ENCODE measurements around the gene ZNF526. TPM values are rescaled to one million over a fixed set of nuclear protein-coding genes. Genes with fewer than 3 reads are reported as not detected.

ZNF526 gene
- total and polyA plus RNA-seq, 2 experiments from 2014 or later = 4.9 to 8.6 TPM

DNA sequence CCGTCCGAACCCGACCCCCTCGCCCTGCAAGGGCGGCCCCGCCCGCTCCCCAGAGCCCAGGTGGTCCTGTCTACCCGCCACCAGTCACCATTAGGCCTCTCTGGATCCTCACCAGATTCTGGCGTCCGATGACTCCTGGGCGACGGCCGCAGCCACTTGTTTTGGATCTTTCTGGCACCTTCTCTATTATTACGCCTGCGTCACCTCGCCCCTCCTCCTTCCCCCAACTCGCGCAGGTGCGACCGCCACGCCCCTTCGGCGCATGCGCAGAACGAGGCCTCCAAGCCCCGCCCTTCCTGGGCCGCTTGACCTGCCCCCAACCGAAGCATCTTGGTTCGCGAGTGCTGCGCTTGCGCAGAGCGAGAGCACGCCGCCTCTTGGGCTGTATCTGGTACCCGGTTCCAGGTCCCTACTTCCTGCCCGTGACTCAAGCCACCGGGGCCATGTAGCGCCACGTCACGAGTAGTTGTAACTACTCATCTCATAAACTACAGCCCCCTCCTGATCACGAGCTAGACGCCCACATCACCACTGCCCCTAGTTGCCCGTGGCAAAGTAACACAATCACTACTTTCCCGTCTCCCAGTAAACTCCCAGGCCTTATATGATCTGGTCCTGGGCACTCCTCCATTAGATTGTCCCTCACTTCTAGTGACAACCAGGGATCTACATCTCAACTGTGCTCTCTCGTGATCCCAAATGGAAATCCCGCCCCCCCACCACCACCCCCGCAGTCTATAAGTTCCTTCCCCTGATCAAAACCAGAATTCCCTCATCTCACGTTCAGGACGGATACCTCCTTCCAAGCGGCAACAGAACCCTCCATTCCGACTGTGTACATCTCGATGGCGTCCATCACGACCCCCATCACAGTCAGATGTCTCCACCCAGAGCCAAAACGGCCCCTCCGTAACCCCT lies 2.3 kb upstream of the ZNF526 start, which contains the start of gene DEDD2:
Gene DEDD2, minus strand, starts transcription at position 158 of the 918 bp plus-strand sequence. CDS start 670 bp downstream, outside the sequence.
- Histone ChIP-seq H3K36me3 (replicated peaks; ENCODE audit: insufficient read depth, low read depth) (no peaks in the 10 kb centered on the region), H3K4me2 (peak within 1 kb of the TSS; percentile 93), H3K4me3 (peak within 1 kb of the TSS; percentile 56), H3K79me2 (peaks cover 83% of the 10 kb centered on the region), H3K9me2 (replicated peaks; ENCODE audit: insufficient read depth) (no peaks in the 10 kb centered on the region), H2AFZ (peak within 1 kb of the TSS; percentile 3), H3K4me1 (ENCODE audit: insufficient read depth) (peaks cover 24% of the 10 kb centered on the region), H3K9me3 (ENCODE audit: low read depth) (no peaks in the 10 kb centered on the region), H4K20me1 (ENCODE audit: insufficient read depth, poor library complexity, severe bottlenecking) (peaks cover 40% of the 10 kb centered on the region), H3K27ac (peak within 1 kb of the TSS; percentile 93), H3K27me3 (no peaks in the 10 kb centered on the region)
- 20% methylated on average over 57 of the region's 57 CpGs for WGBS (ENCODE audit: low lambda C conversion rate, missing lambda C conversion rate)
- peak; percentile 97 for DNase-seq (ENCODE audit: low spot score)
- TF ChIP-seq, protein P1, sequence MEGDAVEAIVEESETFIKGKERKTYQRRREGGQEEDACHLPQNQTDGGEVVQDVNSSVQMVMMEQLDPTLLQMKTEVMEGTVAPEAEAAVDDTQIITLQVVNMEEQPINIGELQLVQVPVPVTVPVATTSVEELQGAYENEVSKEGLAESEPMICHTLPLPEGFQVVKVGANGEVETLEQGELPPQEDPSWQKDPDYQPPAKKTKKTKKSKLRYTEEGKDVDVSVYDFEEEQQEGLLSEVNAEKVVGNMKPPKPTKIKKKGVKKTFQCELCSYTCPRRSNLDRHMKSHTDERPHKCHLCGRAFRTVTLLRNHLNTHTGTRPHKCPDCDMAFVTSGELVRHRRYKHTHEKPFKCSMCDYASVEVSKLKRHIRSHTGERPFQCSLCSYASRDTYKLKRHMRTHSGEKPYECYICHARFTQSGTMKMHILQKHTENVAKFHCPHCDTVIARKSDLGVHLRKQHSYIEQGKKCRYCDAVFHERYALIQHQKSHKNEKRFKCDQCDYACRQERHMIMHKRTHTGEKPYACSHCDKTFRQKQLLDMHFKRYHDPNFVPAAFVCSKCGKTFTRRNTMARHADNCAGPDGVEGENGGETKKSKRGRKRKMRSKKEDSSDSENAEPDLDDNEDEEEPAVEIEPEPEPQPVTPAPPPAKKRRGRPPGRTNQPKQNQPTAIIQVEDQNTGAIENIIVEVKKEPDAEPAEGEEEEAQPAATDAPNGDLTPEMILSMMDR (IDR thresholded peaks at IDR 0.05; ENCODE audit: poor library complexity) = no peak
- TF ChIP-seq EZH2 (IDR thresholded peaks at IDR 0.05; ENCODE audit: borderline replicate concordance) (no peak), EZH2phosphoT487 (IDR thresholded peaks at IDR 0.05; ENCODE audit: low read depth, severe bottlenecking, unreplicated experiment) (no peak)

DNA sequence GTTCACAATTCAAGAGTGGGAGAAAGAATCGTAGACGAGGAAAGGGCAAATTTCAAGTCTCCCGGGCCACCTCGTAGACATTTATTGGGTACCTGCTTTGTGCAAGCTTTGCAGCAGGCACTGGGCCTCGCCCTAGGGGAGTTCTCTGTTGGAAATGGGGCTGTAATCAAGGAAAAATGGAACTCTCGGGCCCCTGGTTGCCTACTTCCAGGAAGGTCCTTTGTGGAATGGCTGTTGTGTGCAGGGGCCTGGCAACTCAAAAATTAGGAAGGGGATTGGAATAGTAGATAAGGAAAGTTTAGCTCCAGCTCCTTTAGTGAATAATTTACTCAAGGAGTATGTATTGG lies 612 bp downstream of the ZNF526 start:
- TF ChIP-seq EZH2 (IDR thresholded peaks at IDR 0.05; ENCODE audit: borderline replicate concordance) (no peak), EZH2phosphoT487 (IDR thresholded peaks at IDR 0.05; ENCODE audit: low read depth, severe bottlenecking, unreplicated experiment) (no peak)
- TF ChIP-seq, protein P1 (IDR thresholded peaks at IDR 0.05; ENCODE audit: poor library complexity) = no peak
- H4K20me1 ChIP-seq (ENCODE audit: insufficient read depth, poor library complexity, severe bottlenecking) = peaks cover 15% of the 10 kb centered on the region
- no peaks in the 10 kb centered on the region for H3K27me3 ChIP-seq
- 1% methylated on average over 6 of the region's 6 CpGs for WGBS (ENCODE audit: low lambda C conversion rate, missing lambda C conversion rate)
- H3K4me1 ChIP-seq (ENCODE audit: insufficient read depth) = peaks cover 24% of the 10 kb centered on the region
- peak overlapping the region; percentile 90 for H3K4me2 ChIP-seq
- peak overlapping the region; percentile 69 for H3K27ac ChIP-seq
- peak overlapping the region; percentile 27 for H2AFZ ChIP-seq
- no peaks in the 10 kb centered on the region for H3K9me3 ChIP-seq (ENCODE audit: low read depth)
- peak overlapping the region; percentile 43 for H3K4me3 ChIP-seq
- no peak for DNase-seq (ENCODE audit: low spot score)
- peaks cover 62% of the 10 kb centered on the region for H3K79me2 ChIP-seq
- H3K36me3 ChIP-seq (replicated peaks; ENCODE audit: insufficient read depth, low read depth) = no peaks in the 10 kb centered on the region
- H3K9me2 ChIP-seq (replicated peaks; ENCODE audit: insufficient read depth) = no peaks in the 10 kb centered on the region

DNA sequence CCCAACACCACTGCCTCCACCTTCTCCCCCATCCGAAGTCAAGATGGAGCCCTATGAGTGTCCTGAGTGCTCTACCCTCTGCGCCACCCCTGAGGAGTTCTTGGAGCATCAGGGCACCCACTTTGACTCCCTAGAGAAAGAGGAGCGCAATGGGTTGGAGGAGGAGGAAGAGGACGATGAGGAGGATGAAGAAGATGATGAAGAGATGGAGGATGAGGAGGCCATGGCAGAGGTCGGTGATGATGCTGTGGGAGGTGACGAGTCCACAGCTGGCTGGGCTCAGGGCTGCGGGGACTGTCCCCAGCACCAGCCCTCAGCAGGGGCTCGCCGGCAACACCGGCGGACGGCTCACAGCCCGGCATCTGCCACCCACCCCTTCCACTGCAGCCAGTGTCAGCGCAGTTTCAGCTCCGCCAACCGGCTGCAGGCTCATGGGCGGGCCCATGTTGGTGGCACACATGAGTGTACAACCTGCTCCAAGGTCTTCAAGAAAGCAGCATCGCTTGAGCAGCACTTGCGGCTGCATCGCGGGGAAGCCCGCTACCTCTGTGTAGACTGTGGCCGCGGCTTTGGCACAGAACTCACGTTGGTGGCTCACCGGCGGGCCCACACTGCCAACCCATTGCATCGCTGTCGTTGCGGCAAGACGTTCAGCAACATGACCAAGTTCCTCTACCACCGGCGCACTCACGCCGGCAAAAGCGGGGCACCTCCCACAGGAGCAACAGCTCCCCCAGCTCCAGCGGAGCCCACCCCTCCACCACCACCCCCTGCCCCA lies 5.0 kb downstream of the ZNF526 start:
- Histone ChIP-seq H3K4me2 (no peak overlapping the region), H3K36me3 (replicated peaks; ENCODE audit: insufficient read depth, low read depth) (no peaks in the 10 kb centered on the region), H3K9me2 (replicated peaks; ENCODE audit: insufficient read depth) (no peaks in the 10 kb centered on the region), H4K20me1 (ENCODE audit: insufficient read depth, poor library complexity, severe bottlenecking) (peaks cover 18% of the 10 kb centered on the region), H3K4me3 (no peak overlapping the region), H2AFZ (no peak overlapping the region), H3K27ac (no peak overlapping the region), H3K9me3 (ENCODE audit: low read depth) (no peaks in the 10 kb centered on the region), H3K79me2 (peaks cover 45% of the 10 kb centered on the region), H3K4me1 (ENCODE audit: insufficient read depth) (peaks cover 13% of the 10 kb centered on the region), H3K27me3 (no peaks in the 10 kb centered on the region)
- whole genome bisulfite sequencing (ENCODE audit: low lambda C conversion rate, missing lambda C conversion rate) = 98% methylated on average over 28 of the region's 37 CpGs
- TF ChIP-seq EZH2phosphoT487 (IDR thresholded peaks at IDR 0.05; ENCODE audit: low read depth, severe bottlenecking, unreplicated experiment) = no peak
- TF ChIP-seq EZH2 (IDR thresholded peaks at IDR 0.05; ENCODE audit: borderline replicate concordance) = no peak
- TF ChIP-seq, protein P1 (IDR thresholded peaks at IDR 0.05; ENCODE audit: poor library complexity) = no peak
- DNase-seq (ENCODE audit: low spot score) = no peak

Measured in hepatocyte (in vitro differentiated cells).